Measurements from ENCODE around the gene ADM5.

The ADM5 gene

DNA sequence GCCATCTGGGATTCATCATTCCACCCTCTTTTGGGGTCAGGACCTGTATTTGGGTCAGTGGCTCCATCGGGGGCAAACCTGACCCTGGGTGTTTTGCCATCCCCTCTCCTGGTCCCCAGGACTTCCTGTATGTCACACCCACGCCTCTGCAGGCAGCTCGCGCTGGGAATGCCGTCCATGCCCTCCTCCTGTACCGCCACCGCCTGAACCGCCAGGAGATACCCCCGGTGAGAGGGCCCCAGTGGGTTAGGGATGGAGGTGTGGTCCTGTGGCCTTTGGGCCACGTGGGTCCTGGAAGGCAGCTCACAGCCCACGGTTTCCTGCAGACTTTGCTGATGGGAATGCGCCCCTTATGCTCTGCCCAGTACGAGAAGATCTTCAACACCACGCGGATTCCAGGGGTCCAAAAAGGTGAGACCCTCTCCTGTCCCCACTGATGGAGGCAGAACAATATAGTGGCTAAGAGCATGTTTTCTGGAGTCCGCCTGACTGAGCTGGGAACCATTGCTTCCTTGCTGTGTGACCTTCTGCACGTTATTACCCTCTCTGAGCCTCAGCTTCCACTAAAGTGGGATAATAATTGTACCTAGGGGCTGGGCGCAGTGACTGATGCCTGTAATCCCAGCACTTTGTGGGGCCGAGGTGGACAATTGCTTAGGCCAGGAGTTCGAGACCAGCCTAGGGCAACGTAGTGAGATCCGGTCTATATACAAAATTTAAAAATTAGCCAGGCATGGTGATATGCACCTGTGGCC is 15.7 kb downstream of the ADM5 start:
- Histone ChIP-seq H3K36me3 (peaks cover 24% of the 10 kb centered on the region), H3K27ac (no peak overlapping the region), H3K4me3 (ENCODE audit: low read depth, low read length) (no peak overlapping the region), H3K9me3 (ENCODE audit: severe bottlenecking) (no peaks in the 10 kb centered on the region), H3K27me3 (ENCODE audit: insufficient read depth, low read depth, severe bottlenecking) (no peaks in the 10 kb centered on the region)
- TF ChIP-seq, protein P1, sequence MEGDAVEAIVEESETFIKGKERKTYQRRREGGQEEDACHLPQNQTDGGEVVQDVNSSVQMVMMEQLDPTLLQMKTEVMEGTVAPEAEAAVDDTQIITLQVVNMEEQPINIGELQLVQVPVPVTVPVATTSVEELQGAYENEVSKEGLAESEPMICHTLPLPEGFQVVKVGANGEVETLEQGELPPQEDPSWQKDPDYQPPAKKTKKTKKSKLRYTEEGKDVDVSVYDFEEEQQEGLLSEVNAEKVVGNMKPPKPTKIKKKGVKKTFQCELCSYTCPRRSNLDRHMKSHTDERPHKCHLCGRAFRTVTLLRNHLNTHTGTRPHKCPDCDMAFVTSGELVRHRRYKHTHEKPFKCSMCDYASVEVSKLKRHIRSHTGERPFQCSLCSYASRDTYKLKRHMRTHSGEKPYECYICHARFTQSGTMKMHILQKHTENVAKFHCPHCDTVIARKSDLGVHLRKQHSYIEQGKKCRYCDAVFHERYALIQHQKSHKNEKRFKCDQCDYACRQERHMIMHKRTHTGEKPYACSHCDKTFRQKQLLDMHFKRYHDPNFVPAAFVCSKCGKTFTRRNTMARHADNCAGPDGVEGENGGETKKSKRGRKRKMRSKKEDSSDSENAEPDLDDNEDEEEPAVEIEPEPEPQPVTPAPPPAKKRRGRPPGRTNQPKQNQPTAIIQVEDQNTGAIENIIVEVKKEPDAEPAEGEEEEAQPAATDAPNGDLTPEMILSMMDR (IDR thresholded peaks at IDR 0.05; ENCODE audit: low read depth, low read length): no peak
- no peak for DNase-seq

DNA sequence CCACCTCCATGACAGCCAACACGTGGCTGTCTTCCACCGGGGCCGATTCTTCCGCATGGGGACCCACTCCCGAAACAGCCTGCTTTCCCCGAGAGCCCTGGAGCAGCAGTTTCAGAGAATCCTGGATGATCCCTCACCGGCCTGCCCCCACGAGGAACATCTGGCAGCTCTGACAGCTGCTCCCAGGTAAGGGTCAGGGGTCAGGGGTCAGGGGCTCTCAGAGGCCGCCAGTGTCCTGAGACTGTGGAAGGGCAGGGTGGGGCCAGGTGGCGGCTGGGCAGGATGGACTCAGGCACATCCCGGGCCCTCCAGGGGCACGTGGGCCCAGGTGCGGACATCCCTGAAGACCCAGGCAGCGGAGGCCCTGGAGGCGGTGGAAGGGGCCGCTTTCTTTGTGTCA is 16.5 kb downstream of the ADM5 start:
- Histone ChIP-seq H3K9me3 (ENCODE audit: severe bottlenecking) (no peaks in the 10 kb centered on the region), H3K36me3 (peaks cover 28% of the 10 kb centered on the region), H3K27ac (no peak overlapping the region), H3K4me3 (ENCODE audit: low read depth, low read length) (no peak overlapping the region), H3K27me3 (ENCODE audit: insufficient read depth, low read depth, severe bottlenecking) (no peaks in the 10 kb centered on the region)
- DNase-seq: no peak
- TF ChIP-seq, protein P1 (IDR thresholded peaks at IDR 0.05; ENCODE audit: low read depth, low read length): no peak

DNA sequence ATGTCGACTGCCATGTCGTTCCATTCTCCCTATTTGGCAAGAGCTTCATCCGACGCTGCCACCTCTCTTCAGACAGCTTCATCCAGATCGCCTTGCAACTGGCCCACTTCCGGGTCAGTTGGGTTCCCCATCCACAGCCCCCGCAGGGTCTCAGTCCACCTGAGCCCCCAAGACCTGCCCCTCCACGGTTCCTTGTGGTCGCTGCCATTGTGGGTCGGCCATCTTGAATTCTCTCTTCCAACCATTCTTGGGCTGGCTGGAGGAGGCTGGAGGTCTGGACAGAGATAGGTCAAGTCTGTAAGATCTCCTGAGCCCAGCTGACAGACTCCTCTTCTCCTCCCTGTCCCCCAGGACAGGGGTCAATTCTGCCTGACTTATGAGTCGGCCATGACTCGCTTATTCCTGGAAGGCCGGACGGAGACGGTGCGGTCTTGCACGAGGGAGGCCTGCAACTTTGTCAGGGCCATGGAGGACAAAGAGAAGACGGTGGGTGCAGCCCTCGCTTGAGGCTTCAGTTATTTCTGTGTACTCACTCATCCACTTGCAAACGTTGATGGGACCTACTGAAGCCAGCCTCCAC is 21.1 kb downstream of the ADM5 start:
- no peak overlapping the region for H3K4me3 ChIP-seq (ENCODE audit: low read depth, low read length)
- H3K36me3 ChIP-seq: peaks cover 35% of the 10 kb centered on the region
- DNase-seq: no peak
- H3K27ac ChIP-seq: no peak overlapping the region
- no peaks in the 10 kb centered on the region for H3K27me3 ChIP-seq (ENCODE audit: insufficient read depth, low read depth, severe bottlenecking)
- TF ChIP-seq, protein P1 (IDR thresholded peaks at IDR 0.05; ENCODE audit: low read depth, low read length): no peak
- H3K9me3 ChIP-seq (ENCODE audit: severe bottlenecking): peaks cover 3% of the 10 kb centered on the region

DNA sequence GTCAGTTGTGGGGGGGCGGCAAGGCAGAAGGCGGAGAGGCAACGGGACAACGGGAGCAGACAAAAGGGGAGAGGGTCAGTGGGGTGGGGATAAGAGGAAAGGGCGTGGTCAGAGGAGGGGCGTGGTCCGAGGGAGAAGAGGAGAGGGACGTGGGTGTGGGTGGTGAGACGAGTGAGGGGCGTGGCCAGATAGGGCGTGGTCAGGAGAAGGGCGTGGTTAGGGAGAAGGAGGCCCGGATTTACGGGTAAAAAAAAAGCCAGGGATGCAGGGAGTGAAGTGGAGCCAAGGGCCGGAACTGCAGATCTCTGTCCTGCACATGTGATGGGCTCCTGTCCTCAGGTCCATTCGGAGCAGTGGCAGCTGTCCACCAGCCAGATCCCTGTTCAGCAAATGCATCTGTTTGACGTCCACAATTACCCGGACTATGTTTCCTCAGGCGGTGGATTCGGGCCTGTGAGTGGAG is 23.0 kb downstream of the ADM5 start:
- Histone ChIP-seq H3K9me3 (ENCODE audit: severe bottlenecking) (peaks cover 3% of the 10 kb centered on the region), H3K4me3 (ENCODE audit: low read depth, low read length) (no peak overlapping the region), H3K27me3 (ENCODE audit: insufficient read depth, low read depth, severe bottlenecking) (no peaks in the 10 kb centered on the region), H3K36me3 (peaks cover 21% of the 10 kb centered on the region), H3K27ac (no peak overlapping the region)
- peak; percentile 55 for DNase-seq
- TF ChIP-seq, protein P1 (IDR thresholded peaks at IDR 0.05; ENCODE audit: low read depth, low read length): no peak

DNA sequence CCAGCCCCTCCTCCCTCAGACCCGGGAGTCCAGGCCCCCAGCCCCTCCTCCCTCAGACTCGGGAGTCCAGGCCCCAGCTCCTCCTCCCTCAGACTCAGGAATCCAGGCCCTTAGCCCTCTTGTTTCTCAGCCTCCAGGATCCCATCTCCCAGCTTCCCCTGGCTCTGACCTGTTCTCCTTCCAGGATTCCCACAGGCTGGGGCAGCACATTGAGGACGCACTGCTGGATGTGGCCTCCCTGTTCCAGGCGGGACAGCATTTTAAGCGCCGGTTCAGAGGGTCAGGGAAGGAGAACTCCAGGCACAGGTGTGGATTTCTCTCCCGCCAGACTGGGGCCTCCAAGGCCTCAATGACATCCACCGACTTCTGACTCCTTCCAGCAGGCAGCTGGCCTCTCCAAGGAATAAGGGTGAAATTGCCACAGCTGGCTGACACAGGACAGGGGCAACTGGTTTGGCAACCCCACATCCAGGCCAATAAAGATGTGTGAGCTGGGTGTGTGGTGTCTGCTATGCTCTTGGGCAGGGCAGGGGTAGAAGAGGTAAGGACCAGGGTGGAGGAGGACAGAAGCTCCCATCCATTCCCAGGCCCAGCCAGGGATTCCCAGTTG is 23.9 kb downstream of the ADM5 start:
- Histone ChIP-seq H3K27ac (no peak overlapping the region), H3K9me3 (ENCODE audit: severe bottlenecking) (peaks cover 3% of the 10 kb centered on the region), H3K36me3 (peaks cover 21% of the 10 kb centered on the region), H3K27me3 (ENCODE audit: insufficient read depth, low read depth, severe bottlenecking) (no peaks in the 10 kb centered on the region), H3K4me3 (ENCODE audit: low read depth, low read length) (no peak overlapping the region)
- TF ChIP-seq, protein P1 (IDR thresholded peaks at IDR 0.05; ENCODE audit: low read depth, low read length): no peak
- no peak for DNase-seq

Measured in WERI-Rb-1 (cell line).